NCI-H510A treated with DMSO at 0.1 percent for 48 hours (cell line): ENCODE measurements around the gene SOBP.
A peak's percentile ranks its signal among the peaks of the same experiment; 100 is the strongest.

Source experiments
- DNase-seq: peaks from one replicate; lab custom pipeline; 2025; lab: John Stamatoyannopoulos, UW

Gene SOBP

GRCh38 chr6:107690643-107691061 is 200.7 kb downstream of the SOBP start:
- DNase-seq: no peak

GRCh38 chr6:107691062-107691751 is 201.3 kb downstream of the SOBP start:
- peak; percentile 2 for DNase-seq

- DNase-seq: no peak
Observed at GRCh38 chr6:107692351-107692750, 202.4 kb downstream of the SOBP start.

GRCh38 chr6:107695061-107695720 is 205.3 kb downstream of the SOBP start:
- DNase-seq: no peak

GRCh38 chr6:107697682-107698081 is 207.8 kb downstream of the SOBP start:
- DNase-seq: no peak

- DNase-seq: no peak
Observed at GRCh38 chr6:107698146-107698545, 208.2 kb downstream of the SOBP start.

- no peak for DNase-seq
Observed at GRCh38 chr6:107699254-107699653, 209.3 kb downstream of the SOBP start.

GRCh38 chr6:107699697-107700325 is 209.9 kb downstream of the SOBP start:
- no peak for DNase-seq

- DNase-seq: no peak
Observed at GRCh38 chr6:107703606-107704005, 213.7 kb downstream of the SOBP start.

GRCh38 chr6:107704347-107705013 is 214.6 kb downstream of the SOBP start:
- DNase-seq: no peak

GRCh38 chr6:107706516-107707115 is 216.7 kb downstream of the SOBP start:
- DNase-seq: no peak

- DNase-seq: peak; percentile 33
Observed at GRCh38 chr6:107707346-107708275, 217.7 kb downstream of the SOBP start.

GRCh38 chr6:107708435-107708834 is 218.5 kb downstream of the SOBP start:
- no peak for DNase-seq

- DNase-seq: no peak
Observed at GRCh38 chr6:107709341-107709740, 219.4 kb downstream of the SOBP start.
